HG02885 (cell line): ENCODE results near the gene RNF208.

Experiments
- ATAC-seq: cut with Tn5 transposase; IDR thresholded peaks from one replicate; pipeline ENCODE4 v1.9.1; 2021; ENCODE audit warnings: mild to moderate bottlenecking; ENCODE audit not compliant: unreplicated experiment, poor library complexity

Gene RNF208

GRCh38 chr9:137194388-137194787 is 27.7 kb downstream of the RNF208 start:
- no peak for ATAC-seq

GRCh38 chr9:137193771-137194170 is 28.3 kb downstream of the RNF208 start:
- ATAC-seq, result no peak

GRCh38 chr9:137192859-137193258 is 29.2 kb downstream of the RNF208 start:
- no peak for ATAC-seq

GRCh38 chr9:137192448-137192780 is 29.6 kb downstream of the RNF208 start:
- ATAC-seq, result no peak

DNA sequence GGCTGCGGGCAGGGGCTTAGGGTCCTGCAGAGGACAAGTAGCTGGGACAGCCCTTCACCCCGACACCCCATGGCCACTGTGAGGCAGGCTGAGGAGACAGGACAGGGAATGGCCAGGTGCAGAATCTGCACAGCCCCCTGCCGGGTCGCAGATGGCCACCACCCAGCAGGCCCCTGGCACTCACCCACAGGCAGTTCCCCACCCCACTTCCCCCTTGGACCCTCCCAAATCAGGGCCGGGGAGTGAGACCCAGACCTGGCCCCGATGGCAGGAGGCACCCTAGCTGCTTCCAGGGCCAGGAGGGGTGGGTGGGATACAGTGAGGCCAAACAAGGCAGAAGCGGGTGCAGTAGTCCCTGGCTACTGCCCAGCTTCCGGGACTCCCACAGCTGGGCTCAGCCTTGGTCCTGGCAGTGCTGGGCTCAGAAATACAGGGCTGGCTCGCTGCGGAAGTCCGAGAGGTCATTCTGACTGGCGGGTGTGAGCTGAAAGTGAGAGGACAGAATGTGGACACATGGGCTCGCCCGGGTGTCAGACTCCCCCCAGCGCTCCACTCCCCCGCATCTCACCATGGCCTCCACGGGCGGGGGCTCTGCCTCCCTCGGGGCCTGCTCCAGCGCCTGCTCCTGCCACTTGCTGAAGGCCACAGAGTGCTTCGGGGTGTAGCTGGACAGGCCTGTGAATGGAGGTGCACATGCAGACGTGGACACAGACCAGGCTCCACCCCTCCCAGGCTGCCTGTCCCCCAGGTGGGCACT is 30.2 kb downstream of the RNF208 start:
- no peak for ATAC-seq

DNA sequence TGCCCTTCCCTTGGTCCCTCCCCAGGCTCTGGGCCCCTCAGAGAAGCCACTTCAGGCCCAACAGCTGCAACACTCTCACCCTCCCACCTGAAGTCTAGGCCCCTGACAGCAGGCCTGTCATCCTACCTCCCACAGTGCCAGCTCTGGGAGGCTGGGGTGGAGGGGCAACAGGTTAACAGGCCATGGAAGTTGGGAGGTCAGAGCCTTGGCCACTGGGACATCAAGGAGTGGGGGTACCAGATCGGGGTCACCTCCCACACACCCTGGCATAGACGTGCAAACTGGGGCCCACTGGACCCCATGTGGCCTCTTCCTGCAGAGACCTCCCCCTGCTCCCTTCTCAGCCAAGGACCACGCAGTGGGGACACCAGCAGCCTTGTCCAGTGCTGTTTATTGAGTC is 30.8 kb downstream of the RNF208 start:
- ATAC-seq, result no peak

GRCh38 chr9:137190315-137190856 is 31.7 kb downstream of the RNF208 start:
- no peak for ATAC-seq

GRCh38 chr9:137189297-137190295 is 32.4 kb downstream of the RNF208 start:
- ATAC-seq, result no peak

DNA sequence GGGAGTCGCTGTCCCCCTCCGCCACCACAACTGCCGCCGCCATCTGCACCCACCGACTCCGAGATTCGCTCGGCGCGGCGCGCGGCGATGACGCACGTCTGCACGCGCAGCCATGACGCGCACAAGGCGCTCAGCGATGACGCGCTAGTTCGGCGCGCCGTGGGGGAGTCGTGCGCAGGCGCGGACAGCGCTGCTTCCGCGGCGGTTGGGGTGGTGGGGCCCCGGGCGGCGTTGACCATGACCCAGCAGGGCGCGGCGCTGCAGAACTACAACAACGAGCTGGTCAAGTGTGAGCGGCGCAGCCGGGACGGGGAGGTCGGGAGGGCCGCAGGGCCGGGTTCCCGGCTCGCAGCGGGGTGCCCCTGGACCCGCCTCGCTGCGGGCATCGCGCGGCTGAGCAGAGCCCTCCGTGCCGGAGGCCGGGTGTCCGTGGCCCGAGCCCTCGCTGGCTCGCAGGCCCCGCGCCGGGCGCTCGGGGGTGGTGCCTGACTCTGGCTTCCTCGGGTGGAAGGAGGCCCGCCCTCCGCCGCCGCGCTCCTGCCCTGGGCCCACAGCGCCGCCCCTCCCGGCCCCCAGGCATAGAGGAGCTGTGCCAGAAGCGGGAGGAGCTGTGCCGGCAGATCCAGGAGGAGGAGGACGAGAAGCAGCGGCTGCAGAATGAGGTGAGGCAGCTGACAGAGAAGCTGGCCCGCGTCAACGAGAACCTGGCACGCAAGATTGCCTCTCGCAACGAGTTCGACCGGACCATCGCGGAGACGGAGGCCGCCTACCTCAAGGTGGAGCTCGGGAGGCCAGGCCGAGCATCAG is 33.3 kb downstream of the RNF208 start, which contains the start of the genes ANAPC2 and SSNA1:
Gene ANAPC2, minus strand, starts transcription at position 71 of the 807 bp plus-strand sequence. Its CDS starts 28 bp downstream, at position 43.
Gene SSNA1, plus strand, starts transcription at position 187 of the 807 bp plus-strand sequence. Its CDS starts 51 bp downstream, at position 238.
- ATAC-seq, result peak; percentile 85

DNA sequence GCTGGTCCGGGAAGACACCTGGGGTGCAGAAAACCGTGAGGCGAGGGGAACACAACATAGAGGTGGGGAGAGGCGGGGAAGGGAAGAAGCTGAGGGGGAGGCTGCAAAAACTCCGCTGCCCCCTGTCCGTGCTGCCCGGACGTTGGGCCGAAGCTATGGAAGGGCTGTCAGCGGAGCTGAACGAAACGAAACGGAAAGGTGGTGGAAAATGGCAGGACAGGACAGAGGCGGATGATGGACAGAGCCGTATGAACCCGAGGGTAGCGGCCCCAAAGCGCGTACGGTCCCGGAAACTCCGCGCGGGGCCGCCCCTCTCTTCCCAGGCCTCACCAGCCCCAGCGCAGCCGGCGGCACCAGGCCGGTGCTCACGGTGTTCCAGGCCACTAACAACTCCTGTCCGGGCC is 34.0 kb downstream of the RNF208 start:
- ATAC-seq, result no peak

GRCh38 chr9:137187386-137187785 is 34.7 kb downstream of the RNF208 start:
- no peak for ATAC-seq

- no peak for ATAC-seq
Observed at GRCh38 chr9:137186385-137186784, 35.7 kb downstream of the RNF208 start.

DNA sequence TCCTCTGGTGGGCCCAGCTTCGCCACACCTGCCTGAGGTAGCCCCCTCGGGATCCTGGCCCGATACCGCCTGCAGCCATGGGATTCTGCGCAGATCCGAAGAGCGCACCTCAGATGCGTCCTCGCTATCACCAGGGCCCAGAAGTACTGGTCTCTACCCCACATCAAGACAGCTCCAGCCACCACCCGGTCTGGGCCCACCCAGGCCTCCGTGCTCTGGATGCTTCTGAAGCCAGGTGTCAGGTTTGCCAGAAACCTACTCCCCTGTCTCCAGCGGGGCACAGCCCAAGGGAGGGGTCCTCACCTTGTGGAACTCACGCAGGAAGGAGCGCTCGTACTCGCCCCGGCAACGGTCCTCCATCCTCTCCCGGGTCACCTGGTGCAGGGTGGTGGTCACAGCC is 36.1 kb downstream of the RNF208 start:
- no peak for ATAC-seq

GRCh38 chr9:137184881-137185660 is 37.0 kb downstream of the RNF208 start:
- no peak for ATAC-seq

DNA sequence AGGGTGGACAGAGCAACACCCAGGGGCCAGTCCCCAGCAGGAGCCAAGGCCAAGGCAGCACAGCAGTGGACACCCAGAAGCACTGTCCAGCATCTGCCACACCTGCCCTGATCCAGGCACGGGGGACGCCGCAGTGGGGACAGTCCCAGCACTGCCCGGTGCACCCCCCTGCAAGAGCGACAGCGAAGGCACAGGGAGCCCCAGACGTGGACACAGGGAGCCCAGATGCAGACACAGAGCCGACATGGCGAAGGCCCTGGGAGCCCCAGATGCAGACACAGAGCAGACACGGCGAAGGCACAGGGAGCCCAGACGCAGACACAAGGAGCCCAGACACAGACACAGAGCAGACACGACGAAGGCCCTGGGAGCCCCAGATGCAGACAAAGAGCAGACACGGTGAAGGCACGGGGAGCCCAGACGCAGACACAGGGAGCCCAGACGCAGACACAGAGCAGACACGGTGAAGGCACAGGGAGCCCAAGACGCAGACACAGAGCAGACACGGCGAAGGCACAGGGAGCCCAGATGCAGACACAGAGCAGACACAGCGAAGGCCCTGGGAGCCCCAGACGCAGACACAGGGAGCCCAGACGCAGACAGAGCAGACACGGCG is 38.0 kb downstream of the RNF208 start:
- ATAC-seq, result no peak

DNA sequence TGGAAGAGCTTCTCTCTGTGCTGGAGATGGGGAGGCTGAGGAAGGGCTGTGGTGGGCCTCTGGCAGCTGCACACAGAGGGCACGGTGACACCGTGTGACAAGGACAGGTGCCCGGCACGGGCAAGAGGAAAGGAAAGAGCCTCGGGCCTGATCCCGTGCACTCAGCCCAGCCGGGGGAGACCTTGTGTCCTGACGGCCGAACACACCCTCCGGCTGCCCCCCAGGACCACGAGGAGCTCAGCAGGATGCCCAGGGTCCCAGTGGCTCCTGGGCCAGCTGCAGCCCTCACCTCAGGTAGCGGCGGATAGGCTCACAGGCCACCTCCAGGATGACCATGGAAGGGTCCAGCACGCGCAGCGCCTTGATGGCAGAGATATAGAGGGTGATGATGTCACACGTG is 39.2 kb downstream of the RNF208 start:
- no peak for ATAC-seq

DNA sequence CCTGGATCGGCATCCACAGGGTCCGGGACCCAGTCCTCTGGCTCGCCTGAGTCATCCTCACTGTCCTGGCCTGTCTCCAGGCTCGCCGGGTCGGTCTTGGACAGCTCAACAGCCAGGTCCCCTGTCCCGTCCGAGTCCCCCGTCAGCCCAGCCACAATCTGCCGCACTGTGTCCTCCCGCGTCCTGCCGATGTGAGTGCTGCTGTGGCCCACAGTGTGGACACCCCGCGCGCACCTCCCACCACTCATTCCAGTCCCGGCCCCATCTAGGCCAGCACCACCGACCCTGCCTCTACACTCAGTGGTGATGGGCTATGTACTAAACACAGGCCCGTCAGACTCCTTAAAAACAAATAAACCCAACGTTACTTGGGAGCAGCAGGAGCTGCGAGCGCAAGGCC is 40.4 kb downstream of the RNF208 start:
- no peak for ATAC-seq

- ATAC-seq, result no peak
Observed at GRCh38 chr9:137180491-137180890, 41.5 kb downstream of the RNF208 start.

GRCh38 chr9:137179761-137180160 is 42.3 kb downstream of the RNF208 start:
- no peak for ATAC-seq
